HG03135 (cell line): ENCODE data around the gene CD320.
"Not testable (repeated sequence)": the region's sequence is repeated elsewhere in the genome, so short reads cannot be mapped to it uniquely, and the experiment has no call there.

Experiments used
- ATAC-seq: cut with Tn5 transposase; IDR thresholded peaks from one replicate; pipeline ENCODE4 v1.9.1; 2021; ENCODE audit warnings: mild to moderate bottlenecking, moderate library complexity; ENCODE audit not compliant: unreplicated experiment

CD320 gene

GRCh38 chr19:8307965-8308866 is at the start of gene CD320:
CD320 (minus strand) TSS chr19:8308358; CDS start chr19:8308290, 68 bp downstream.
- ATAC-seq = peak; percentile 71

GRCh38 chr19:8357007-8357521 is 48.9 kb upstream of the CD320 start:
- ATAC-seq = no peak

- no peak for ATAC-seq
Observed at GRCh38 chr19:8355631-8356402, 47.7 kb upstream of the CD320 start.

DNA sequence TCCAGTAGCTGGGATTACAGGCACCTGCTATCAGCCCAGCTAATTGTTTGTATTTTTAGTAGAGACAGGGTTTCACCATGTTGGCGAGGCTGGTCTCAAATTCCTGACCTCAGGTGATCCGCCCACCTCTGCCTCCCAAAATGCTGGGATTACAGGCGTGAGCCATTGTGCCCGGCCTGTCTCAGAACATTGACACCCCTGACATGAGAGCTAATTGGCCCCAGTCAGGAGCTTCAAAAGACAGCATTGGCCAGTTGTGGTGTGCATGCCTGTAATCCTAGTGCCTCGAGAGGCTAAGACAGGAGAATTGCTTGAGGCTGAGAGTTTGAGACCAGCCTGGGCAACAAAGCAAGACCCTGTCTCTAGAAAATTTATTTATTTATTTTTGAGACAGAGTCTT is 44.7 kb upstream of the CD320 start:
- not testable (repeated sequence) for ATAC-seq

- ATAC-seq = no peak
Observed at GRCh38 chr19:8352134-8352827, 44.1 kb upstream of the CD320 start.

GRCh38 chr19:8349629-8350372 is 41.6 kb upstream of the CD320 start:
- ATAC-seq = not testable (repeated sequence)

GRCh38 chr19:8343483-8343844 is 35.3 kb upstream of the CD320 start:
- no peak for ATAC-seq

DNA sequence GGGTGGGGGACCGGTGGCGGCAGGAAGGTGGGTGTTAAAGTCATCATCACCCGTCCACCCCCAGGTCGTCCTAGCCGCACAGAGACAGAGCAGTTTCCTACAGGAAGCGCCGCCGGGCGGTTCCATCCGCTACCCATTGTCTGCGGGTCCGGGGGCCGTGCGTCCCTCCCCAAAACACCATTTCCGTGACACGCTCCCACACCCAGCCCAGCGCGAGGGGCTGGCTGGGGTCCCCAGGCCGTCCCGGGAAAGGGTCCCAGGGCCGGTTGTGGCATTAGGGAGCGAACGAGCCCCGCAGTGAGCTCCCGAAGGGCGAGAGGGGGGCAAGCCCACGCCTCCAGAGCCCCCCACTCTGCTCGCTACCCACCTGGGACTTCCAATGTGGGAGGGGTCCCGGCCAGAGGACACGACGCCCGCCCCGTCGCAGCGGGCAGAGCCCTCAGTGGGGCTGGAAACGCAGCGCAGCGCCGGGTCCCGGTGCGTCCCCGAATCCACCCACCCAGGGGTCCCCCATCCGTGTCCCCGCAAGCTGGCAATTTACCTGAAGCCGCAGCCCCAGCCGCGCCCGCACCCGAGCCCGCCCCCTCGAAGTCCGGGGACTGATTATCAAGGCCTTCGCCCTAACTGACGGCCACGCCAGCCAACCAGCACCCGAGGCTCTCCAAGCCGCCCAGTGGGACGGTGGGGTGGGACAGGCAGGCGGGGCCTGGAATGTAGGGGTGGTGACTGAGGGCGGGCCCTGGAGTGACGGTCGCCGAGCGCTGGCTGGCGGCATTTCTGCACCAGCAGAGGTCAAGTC is 34.7 kb upstream of the CD320 start, which contains the start of gene KANK3:
Gene KANK3, minus strand, starts transcription at position 579 of the 799 bp plus-strand sequence. CDS start 5,434 bp downstream, outside the sequence.
- peak; percentile 88 for ATAC-seq

DNA sequence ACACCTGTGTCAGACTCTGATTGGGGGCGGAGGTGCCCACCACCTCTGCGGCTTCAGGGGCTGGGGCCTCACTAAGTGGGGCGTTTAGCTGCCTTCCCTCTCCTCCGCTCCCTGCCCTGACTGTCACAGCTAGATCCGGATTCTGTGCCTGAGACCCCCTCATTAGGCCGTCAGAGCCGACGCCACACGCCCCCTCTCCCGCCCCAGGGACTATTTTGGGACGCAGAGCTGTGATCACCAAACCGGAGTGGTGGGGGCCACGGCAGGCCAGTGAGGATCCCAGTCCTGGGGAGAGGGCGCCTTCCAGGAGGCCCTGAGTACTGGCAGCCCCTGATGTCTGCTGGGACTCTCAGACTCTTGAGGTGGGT is 34.1 kb upstream of the CD320 start:
- no peak for ATAC-seq

DNA sequence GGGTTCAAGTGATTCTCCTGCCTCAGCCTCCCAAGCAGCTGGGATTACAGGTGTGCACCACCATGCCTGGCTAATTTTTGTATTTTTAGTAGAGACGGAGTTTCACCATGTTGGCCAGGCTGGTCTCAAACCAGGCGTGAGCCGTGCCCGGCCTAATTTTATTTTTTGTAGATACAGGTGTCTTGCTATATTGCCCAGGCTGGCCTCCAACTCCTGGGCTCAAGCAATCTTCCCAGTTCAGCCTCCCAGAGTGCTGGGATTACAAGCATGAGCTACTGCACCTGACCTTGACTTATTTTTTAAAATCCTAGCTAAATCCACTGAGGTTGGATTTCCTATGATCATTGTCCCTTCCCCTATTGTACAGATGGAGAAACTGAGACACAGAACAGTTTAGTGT is 33.3 kb upstream of the CD320 start:
- ATAC-seq = not testable (repeated sequence)

GRCh38 chr19:8340341-8341096 is 32.4 kb upstream of the CD320 start:
- no peak for ATAC-seq

DNA sequence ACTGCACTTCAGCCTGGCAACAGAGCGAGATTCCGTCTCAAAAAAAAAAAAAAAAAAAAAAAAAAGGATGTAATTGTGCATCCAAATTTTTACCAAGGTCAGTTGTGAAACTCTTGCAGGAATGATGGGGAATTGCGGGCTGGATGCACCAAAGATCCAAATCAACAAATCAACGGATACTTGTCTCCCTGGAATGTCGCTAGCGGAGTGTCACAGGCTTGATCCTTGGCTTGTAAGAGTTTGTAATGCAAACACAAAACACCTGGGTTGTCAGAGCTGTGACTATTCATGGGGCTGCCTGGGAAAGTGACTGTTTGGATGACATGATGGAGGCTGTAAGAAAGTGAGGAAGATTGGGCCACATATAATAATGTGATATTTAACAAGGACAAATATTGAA is 30.7 kb upstream of the CD320 start:
- ATAC-seq = no peak

- no peak for ATAC-seq
Observed at GRCh38 chr19:8337728-8338127, 29.6 kb upstream of the CD320 start.

GRCh38 chr19:8336660-8337059 is 28.5 kb upstream of the CD320 start:
- ATAC-seq = no peak

DNA sequence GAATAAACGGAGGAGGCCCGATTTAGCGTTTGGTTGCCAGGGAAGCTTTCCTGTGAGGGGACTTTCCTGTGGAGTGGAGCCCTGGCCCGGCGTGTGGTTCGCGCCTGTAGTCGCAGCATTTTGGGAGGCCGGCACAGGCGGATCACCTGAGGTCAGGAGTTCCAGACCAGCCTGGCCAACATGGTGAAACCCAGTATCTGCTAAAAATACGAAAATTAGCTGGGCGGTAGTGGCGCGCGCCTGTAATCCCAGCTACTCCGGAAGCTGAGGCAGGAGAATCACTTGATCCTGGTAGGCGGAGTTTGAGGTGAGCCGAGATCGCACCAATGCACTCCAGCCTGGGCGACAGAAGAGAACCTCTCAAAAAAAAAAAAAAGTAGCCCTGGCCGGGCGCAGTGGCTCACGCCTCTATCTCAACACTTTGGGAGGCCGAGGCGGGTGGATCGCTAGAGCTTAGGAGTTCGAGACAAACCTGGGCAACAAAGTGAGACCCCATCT is 28.0 kb upstream of the CD320 start:
- ATAC-seq = no peak

GRCh38 chr19:8335343-8336071 is 27.3 kb upstream of the CD320 start:
- peak; percentile 39 for ATAC-seq

- peak; percentile 48 for ATAC-seq
Observed at GRCh38 chr19:8334458-8335342, 26.5 kb upstream of the CD320 start.
